Prostate gland (tissue), 2 donors: ENCODE data around the gene TNK2.

ENCODE experiments used
- CTCF ChIP-seq, 4 experiments: fragments of 200-600 bp in 2 of 4; fragments of 450-650 bp in 2 of 4; sonication (generic) in 2 of 4; IDR thresholded peaks; 1 replicate in 3 of 4; 2 replicates in 1 of 4; pipeline ENCODE4 v1.5.1; 2016 to 2019; ENCODE audit warnings: antibody characterized with exemption in 4 of 4, mild to moderate bottlenecking in 2 of 4, moderate library complexity in 2 of 4
- POLR2AphosphoS5 ChIP-seq: sonication (generic); formaldehyde crosslinking; IDR thresholded peaks from one replicate; pipeline ENCODE4 v1.6.1; 2017; ENCODE audit warnings: antibody characterized with exemption

- no peak for TF ChIP-seq POLR2AphosphoS5
- TF ChIP-seq CTCF (IDR thresholded peaks at IDR 0.05): no peak
These were observed 23.7 kb downstream of the TNK2 start for GRCh38 chr3:195884691-195885035.
